Effector memory CD8-positive, alpha-beta T cell (primary cell): Measurements from ENCODE around the gene ARHGEF28.

Experiments used
- ATAC-seq: fragments of 150-1000 bp; cut with Tn5 transposase; replicated peaks from 2 replicates; pipeline ENCODE4 v1.10.0; 2021; ENCODE audit warnings: mild to moderate bottlenecking, moderate library complexity
- DNase-seq, 3 experiments: peaks; one replicate each; pipeline ENCODE4 v3.0.0; 2021
- H3K27ac Mint-ChIP-seq, 2 donors: one replicate each; pipeline ENCODE4 v1.8.0; 2022; ENCODE audit warnings: mild to moderate bottlenecking in 2 of 2, mixed read lengths in 2 of 2, moderate library complexity in 2 of 2
- H3K27me3 Mint-ChIP-seq, 2 donors: one replicate each; pipeline ENCODE4 v1.8.0; 2022; ENCODE audit warnings: mixed read lengths in 2 of 2
- H3K36me3 Mint-ChIP-seq: one replicate; pipeline ENCODE4 v1.8.0; 2022; ENCODE audit warnings: mild to moderate bottlenecking, moderate library complexity, mixed read lengths; ENCODE audit not compliant: insufficient read depth
- H3K4me1 Mint-ChIP-seq, 2 donors: one replicate each; pipeline ENCODE4 v1.8.0; 2022; ENCODE audit warnings: low read depth in 2 of 2, mixed read lengths in 2 of 2
- H3K4me3 Mint-ChIP-seq, 2 donors: one replicate each; pipeline ENCODE4 v1.8.0; 2022; ENCODE audit warnings: mild to moderate bottlenecking in 2 of 2, mixed read lengths in 2 of 2, moderate library complexity in 2 of 2
- H3K9me3 Mint-ChIP-seq, 2 donors: one replicate each; pipeline ENCODE4 v1.8.0; 2022; ENCODE audit warnings: mixed read lengths in 2 of 2

ARHGEF28 gene

GRCh38 chr5:73654171-73654811, 28.3 kb downstream of the ARHGEF28 start:
- Mint-ChIP-seq H3K27ac (no peak overlapping the region), H3K36me3 (no peaks in the 10 kb centered on the region)
- no peak for ATAC-seq

GRCh38 chr5:73654819-73655318, 28.9 kb downstream of the ARHGEF28 start:
- no peaks in the 10 kb centered on the region for H3K36me3 Mint-ChIP-seq

More at GRCh38 chr5:73654171-73654811, 28.3 kb downstream of the ARHGEF28 start:
- Mint-ChIP-seq H3K9me3 (no peaks in the 10 kb centered on the region), H3K4me1 (peaks cover 0 to 4% of the 10 kb centered on the region in 2 donors), H3K27me3 (peaks cover 0 to 28% of the 10 kb centered on the region in 2 donors), H3K4me3 (no peak overlapping the region)
- no peak for DNase-seq

GRCh38 chr5:73655521-73656160, 29.6 kb downstream of the ARHGEF28 start:
- Mint-ChIP-seq H3K9me3 (no peaks in the 10 kb centered on the region), H3K36me3 (no peaks in the 10 kb centered on the region), H3K27ac (no peak overlapping the region), H3K27me3 (peaks cover 0 to 21% of the 10 kb centered on the region in 2 donors), H3K4me1 (peaks cover 0 to 4% of the 10 kb centered on the region in 2 donors), H3K4me3 (no peak overlapping the region)
- ATAC-seq (no peak), DNase-seq (no peak)

More at GRCh38 chr5:73654819-73655318, 28.9 kb downstream of the ARHGEF28 start:
- Mint-ChIP-seq H3K4me3 (no peak overlapping the region), H3K27me3 (peaks cover 0 to 22% of the 10 kb centered on the region in 2 donors), H3K9me3 (no peaks in the 10 kb centered on the region), H3K4me1 (peaks cover 0 to 4% of the 10 kb centered on the region in 2 donors), H3K27ac (no peak overlapping the region)
- ATAC-seq (no peak), DNase-seq (no peak)

GRCh38 chr5:73661753-73662152, 35.8 kb downstream of the ARHGEF28 start:
- Mint-ChIP-seq H3K36me3 (no peaks in the 10 kb centered on the region), H3K4me3 (no peak overlapping the region), H3K4me1 (peaks cover 4 to 6% of the 10 kb centered on the region in 2 donors), H3K9me3 (no peaks in the 10 kb centered on the region), H3K27ac (no peak overlapping the region), H3K27me3 (peaks cover 15 to 40% of the 10 kb centered on the region in 2 donors)
- ATAC-seq, result no peak
- DNase-seq, result no peak

DNA sequence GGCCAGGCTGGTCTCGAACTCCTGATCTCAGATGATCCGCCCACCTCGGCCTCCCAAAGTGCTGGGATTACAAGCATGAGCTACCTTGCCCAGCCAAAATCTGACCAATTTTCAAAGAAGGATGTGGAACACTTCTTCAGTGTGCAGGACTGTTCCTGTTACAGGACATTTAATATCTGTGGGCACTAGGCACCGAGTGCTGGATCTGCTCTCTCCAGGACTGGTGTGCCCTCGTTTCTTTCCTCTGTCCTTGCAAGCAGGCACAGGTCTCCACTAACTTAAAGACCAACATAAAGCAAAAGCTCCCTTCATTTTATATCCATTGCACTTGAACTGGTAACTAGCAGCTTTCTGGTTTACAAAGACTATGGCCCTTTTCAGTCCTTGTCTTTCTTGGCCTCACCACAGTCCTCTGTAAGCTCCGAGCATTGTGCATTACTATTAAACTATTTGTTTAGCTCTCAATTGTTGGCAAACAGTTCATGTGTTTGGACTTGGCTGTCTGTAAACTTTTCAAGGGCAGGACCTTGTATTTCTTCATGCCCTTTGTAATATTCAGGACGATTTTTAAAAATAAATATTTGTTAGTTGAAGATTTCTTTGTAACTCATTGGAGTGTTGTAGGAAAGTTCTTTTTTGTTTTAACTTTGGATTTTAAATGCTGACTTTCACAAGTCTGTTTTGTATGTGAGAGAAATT, 37.3 kb downstream of the ARHGEF28 start:
- DNase-seq (no peak), ATAC-seq (no peak)
- Mint-ChIP-seq H3K9me3 (no peaks in the 10 kb centered on the region), H3K36me3 (no peaks in the 10 kb centered on the region), H3K27ac (no peak overlapping the region), H3K4me3 (no peak overlapping the region), H3K27me3 (peaks cover 15 to 36% of the 10 kb centered on the region in 2 donors), H3K4me1 (peaks cover 8 to 20% of the 10 kb centered on the region in 2 donors)

GRCh38 chr5:73663860-73664240, 37.9 kb downstream of the ARHGEF28 start:
- Mint-ChIP-seq H3K27me3 (peaks cover 15 to 33% of the 10 kb centered on the region in 2 donors), H3K27ac (no peak overlapping the region), H3K36me3 (no peaks in the 10 kb centered on the region), H3K9me3 (no peaks in the 10 kb centered on the region), H3K4me3 (no peak overlapping the region), H3K4me1 (peaks cover 8 to 24% of the 10 kb centered on the region in 2 donors)
- DNase-seq (no peak), ATAC-seq (no peak)

GRCh38 chr5:73664796-73665195, 38.8 kb downstream of the ARHGEF28 start:
- Mint-ChIP-seq H3K36me3 (no peaks in the 10 kb centered on the region), H3K4me1 (peaks cover 8 to 24% of the 10 kb centered on the region in 2 donors), H3K9me3 (no peaks in the 10 kb centered on the region), H3K27ac (no peak overlapping the region), H3K4me3 (no peak overlapping the region), H3K27me3 (peaks cover 15 to 33% of the 10 kb centered on the region in 2 donors)
- ATAC-seq (no peak), DNase-seq (no peak)

DNA sequence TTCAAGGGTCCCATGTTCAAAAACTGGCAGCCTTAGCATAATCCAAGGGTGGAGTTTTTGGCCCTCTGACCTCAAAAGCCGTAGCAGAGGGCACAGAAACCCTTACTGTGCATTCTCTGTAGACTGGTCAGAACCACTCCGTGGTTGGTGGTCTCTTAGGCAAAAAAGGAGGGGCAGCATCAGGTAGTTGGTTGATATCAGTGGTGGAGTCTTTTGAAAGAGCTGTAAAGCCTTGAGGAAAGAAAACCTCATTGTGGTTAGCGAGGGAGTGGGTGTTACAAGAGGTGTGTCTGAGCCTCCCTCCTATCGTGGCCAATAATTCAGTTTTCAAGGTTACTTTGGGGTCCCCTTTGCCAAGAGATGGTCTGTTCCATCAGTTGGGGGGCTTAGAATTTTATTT, 40.9 kb downstream of the ARHGEF28 start:
- Mint-ChIP-seq H3K4me1 (peaks cover 6 to 24% of the 10 kb centered on the region in 2 donors), H3K9me3 (no peaks in the 10 kb centered on the region), H3K36me3 (peaks cover 3% of the 10 kb centered on the region), H3K27me3 (peaks cover 15 to 33% of the 10 kb centered on the region in 2 donors), H3K27ac (no peak overlapping the region), H3K4me3 (peak overlapping the region in 1 of 2 donors; percentile 35)
- ATAC-seq, result peak; percentile 59
- no peak for DNase-seq

GRCh38 chr5:73668017-73668416, 42.0 kb downstream of the ARHGEF28 start:
- Mint-ChIP-seq H3K27me3 (peaks cover 15 to 33% of the 10 kb centered on the region in 2 donors), H3K4me1 (peaks cover 6 to 24% of the 10 kb centered on the region in 2 donors), H3K4me3 (no peak overlapping the region), H3K9me3 (no peaks in the 10 kb centered on the region), H3K36me3 (peaks cover 3% of the 10 kb centered on the region), H3K27ac (no peak overlapping the region)
- no peak for DNase-seq
- ATAC-seq, result no peak

DNA sequence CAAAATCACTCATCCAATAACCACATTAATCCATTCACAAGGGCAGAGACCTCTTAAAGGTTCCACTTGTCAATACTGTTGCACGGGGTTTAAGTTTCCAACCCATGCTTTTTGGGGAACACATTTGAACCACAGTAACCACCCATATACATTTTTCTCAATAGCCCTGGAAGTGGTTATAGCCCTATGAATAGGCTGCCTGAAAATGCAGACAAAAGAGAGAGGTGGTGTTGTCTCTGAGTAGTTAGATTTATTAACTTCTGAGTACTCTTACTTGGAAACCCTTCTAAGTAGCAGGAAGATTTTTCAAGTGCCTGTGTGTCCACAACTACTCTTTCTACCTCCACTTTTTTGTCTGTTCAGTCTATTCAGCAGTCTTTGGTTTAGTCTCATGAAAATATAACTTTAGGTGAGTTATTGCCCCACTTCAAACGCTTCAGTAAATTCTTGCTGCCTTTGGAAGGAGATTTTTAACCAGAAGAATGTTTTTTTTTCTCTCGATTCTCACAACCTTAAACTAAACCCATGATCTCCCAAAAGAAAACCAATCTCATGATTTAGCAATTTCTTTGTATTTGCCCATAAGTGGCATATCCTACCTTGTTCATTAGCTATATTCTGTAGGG, 42.6 kb downstream of the ARHGEF28 start:
- ATAC-seq, result no peak
- H3K4me3 Mint-ChIP-seq, result no peak overlapping the region
- H3K36me3 Mint-ChIP-seq, result peaks cover 3% of the 10 kb centered on the region
- peaks cover 6 to 24% of the 10 kb centered on the region in 2 donors for H3K4me1 Mint-ChIP-seq
- no peak for DNase-seq
- no peak overlapping the region for H3K27ac Mint-ChIP-seq
- no peaks in the 10 kb centered on the region for H3K9me3 Mint-ChIP-seq
- peaks cover 15 to 33% of the 10 kb centered on the region in 2 donors for H3K27me3 Mint-ChIP-seq

DNA sequence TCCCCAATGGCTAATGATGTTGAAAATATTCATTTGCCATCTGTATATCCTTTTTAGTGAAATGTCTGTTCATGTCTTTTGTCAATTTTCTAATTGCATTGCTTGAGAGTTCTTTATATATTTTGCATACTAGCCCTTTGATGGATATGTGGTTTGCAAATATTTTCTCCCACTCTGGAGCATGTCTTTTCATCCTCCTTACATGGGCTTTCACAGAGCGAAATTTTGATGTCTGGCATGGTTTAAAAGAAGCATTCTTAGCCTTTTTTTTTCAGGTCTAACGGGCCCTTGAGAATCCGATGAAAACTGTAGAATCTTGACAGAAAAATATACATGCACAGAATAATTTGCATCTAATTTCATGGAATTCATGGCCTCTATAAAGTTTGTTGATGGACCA, 44.7 kb downstream of the ARHGEF28 start:
- Mint-ChIP-seq H3K9me3 (no peaks in the 10 kb centered on the region), H3K4me3 (no peak overlapping the region), H3K4me1 (peaks cover 6 to 24% of the 10 kb centered on the region in 2 donors), H3K27ac (no peak overlapping the region), H3K27me3 (peaks cover 0 to 18% of the 10 kb centered on the region in 2 donors), H3K36me3 (peaks cover 3% of the 10 kb centered on the region)
- DNase-seq, result no peak
- ATAC-seq, result no peak

GRCh38 chr5:73672132-73672531, 46.1 kb downstream of the ARHGEF28 start:
- peaks cover 0 to 16% of the 10 kb centered on the region in 2 donors for H3K4me1 Mint-ChIP-seq
- H3K9me3 Mint-ChIP-seq, result no peaks in the 10 kb centered on the region

DNA sequence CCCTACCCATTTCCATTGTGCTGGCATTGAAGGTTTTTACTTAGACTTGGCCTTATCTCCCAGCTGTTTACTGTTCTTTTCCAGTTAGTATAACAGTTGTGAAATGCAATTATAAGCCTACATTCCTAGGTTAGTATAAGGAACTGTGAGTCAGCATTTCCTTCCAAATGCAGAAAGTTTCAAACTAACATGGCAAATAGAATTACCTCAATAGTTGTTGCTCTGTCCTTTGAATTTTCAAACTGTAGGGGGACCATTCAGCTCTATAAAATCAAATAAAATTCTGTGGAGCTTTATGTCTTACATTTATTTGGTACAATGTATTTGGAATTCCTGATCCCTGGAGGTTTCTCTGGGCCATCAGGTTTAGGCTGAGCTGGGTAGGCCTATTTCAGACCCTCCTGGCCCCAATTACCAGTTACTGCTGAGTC, 47.2 kb downstream of the ARHGEF28 start:
- Mint-ChIP-seq H3K4me1 (peaks cover 0 to 5% of the 10 kb centered on the region in 2 donors), H3K36me3 (peaks cover 3% of the 10 kb centered on the region)
- no peak for DNase-seq

More at GRCh38 chr5:73672132-73672531, 46.1 kb downstream of the ARHGEF28 start:
- DNase-seq (no peak), ATAC-seq (no peak)
- Mint-ChIP-seq H3K27ac (no peak overlapping the region), H3K36me3 (peaks cover 3% of the 10 kb centered on the region), H3K4me3 (no peak overlapping the region), H3K27me3 (peaks cover 0 to 6% of the 10 kb centered on the region in 2 donors)

More for the DNA sequence above, 47.2 kb downstream of the ARHGEF28 start:
- Mint-ChIP-seq H3K9me3 (no peaks in the 10 kb centered on the region), H3K27ac (no peak overlapping the region), H3K4me3 (no peak overlapping the region), H3K27me3 (peaks cover 0 to 6% of the 10 kb centered on the region in 2 donors)
- ATAC-seq, result no peak
